ENCODE results near the gene PALM.
A peak's percentile ranks its signal among the peaks of the same experiment; 100 is the strongest.
"Not testable (repeated sequence)": the region's sequence is repeated elsewhere in the genome, so short reads cannot be mapped to it uniquely, and the experiment has no call there.

Gene PALM

GRCh38 chr19:690203-690602, 18.5 kb upstream of the PALM start:
- H3K36me3 ChIP-seq (ENCODE audit: control insufficient read depth, insufficient read depth, low read length): no peaks in the 10 kb centered on the region; the same call in 1 of the 2 replicates
- H3K9me3 ChIP-seq (ENCODE audit: control insufficient read depth, insufficient read depth, low read length): no peaks in the 10 kb centered on the region
- DNase-seq (ENCODE audit: low read depth, low spot score): no peak
- no CpG with 5 or more reads among the region's 18 CpGs for WGBS (ENCODE audit: insufficient coverage, insufficient read length)
- no peak overlapping the region for H3K4me3 ChIP-seq (ENCODE audit: low read length)
- no peaks in the 10 kb centered on the region for H3K27me3 ChIP-seq (ENCODE audit: control insufficient read depth, insufficient read depth, low read length)
- no peak overlapping the region for H3K27ac ChIP-seq (ENCODE audit: low read length)
- H3K4me1 ChIP-seq (ENCODE audit: control insufficient read depth, insufficient read depth, low read length): 0 out of 2 replicates have a peak, but pooled peaks cover under 1% of the 10 kb centered on the region

GRCh38 chr19:694481-695351, 14.0 kb upstream of the PALM start:
- no peak overlapping the region for H3K27ac ChIP-seq (ENCODE audit: low read length)
- no peaks in the 10 kb centered on the region for H3K4me1 ChIP-seq (ENCODE audit: control insufficient read depth, insufficient read depth, low read length)
- no peaks in the 10 kb centered on the region for H3K36me3 ChIP-seq (ENCODE audit: control insufficient read depth, insufficient read depth, low read length)
- H3K27me3 ChIP-seq (ENCODE audit: control insufficient read depth, insufficient read depth, low read length): no peaks in the 10 kb centered on the region
- no peaks in the 10 kb centered on the region for H3K9me3 ChIP-seq (ENCODE audit: control insufficient read depth, insufficient read depth, low read length)
- H3K4me3 ChIP-seq (ENCODE audit: low read length): no peak overlapping the region
- DNase-seq (ENCODE audit: low read depth, low spot score): no peak
- WGBS (ENCODE audit: insufficient coverage, insufficient read length): no CpG with 5 or more reads among the region's 41 CpGs

- H3K27me3 ChIP-seq (ENCODE audit: control insufficient read depth, insufficient read depth, low read length): no peaks in the 10 kb centered on the region
- no peak within 1 kb of the TSS for H3K27ac ChIP-seq (ENCODE audit: low read length)
- no peak for DNase-seq (ENCODE audit: low read depth, low spot score)
- H3K9me3 ChIP-seq (ENCODE audit: control insufficient read depth, insufficient read depth, low read length): no peaks in the 10 kb centered on the region
- no CpG with 5 or more reads among the region's 31 CpGs for WGBS (ENCODE audit: insufficient coverage, insufficient read length)
- no peaks in the 10 kb centered on the region for H3K36me3 ChIP-seq (ENCODE audit: control insufficient read depth, insufficient read depth, low read length)
- no peaks in the 10 kb centered on the region for H3K4me1 ChIP-seq (ENCODE audit: control insufficient read depth, insufficient read depth, low read length)
- H3K4me3 ChIP-seq (ENCODE audit: low read length): no peak within 1 kb of the TSS
Observed at GRCh38 chr19:695352-695949, 13.3 kb upstream of the PALM start, which contains the start of gene PRSS57. Gene PRSS57 (minus strand): TSS chr19:695452. CDS start chr19:695430, 22 bp downstream.

- WGBS (ENCODE audit: insufficient coverage, insufficient read length): no CpG with 5 or more reads among the region's 15 CpGs
- H3K27ac ChIP-seq (ENCODE audit: low read length): not testable (repeated sequence)
Observed at GRCh38 chr19:698529-698928, 10.2 kb upstream of the PALM start.

GRCh38 chr19:699885-700284, 8.8 kb upstream of the PALM start:
- H3K4me1 ChIP-seq (ENCODE audit: control insufficient read depth, insufficient read depth, low read length); H3K9me3 ChIP-seq (ENCODE audit: control insufficient read depth, insufficient read depth, low read length); H3K27me3 ChIP-seq (ENCODE audit: control insufficient read depth, insufficient read depth, low read length); H3K27ac ChIP-seq (ENCODE audit: low read length); H3K36me3 ChIP-seq (ENCODE audit: control insufficient read depth, insufficient read depth, low read length); H3K4me3 ChIP-seq (ENCODE audit: low read length); DNase-seq (ENCODE audit: low read depth, low spot score): not testable (repeated sequence)
- no CpG with 5 or more reads among the region's 14 CpGs for WGBS (ENCODE audit: insufficient coverage, insufficient read length)

More at GRCh38 chr19:698529-698928, 10.2 kb upstream of the PALM start:
- not testable (repeated sequence) for H3K9me3 ChIP-seq (ENCODE audit: control insufficient read depth, insufficient read depth, low read length); H3K27me3 ChIP-seq (ENCODE audit: control insufficient read depth, insufficient read depth, low read length); H3K4me3 ChIP-seq (ENCODE audit: low read length); H3K36me3 ChIP-seq (ENCODE audit: control insufficient read depth, insufficient read depth, low read length); H3K4me1 ChIP-seq (ENCODE audit: control insufficient read depth, insufficient read depth, low read length); DNase-seq (ENCODE audit: low read depth, low spot score)

- DNase-seq (ENCODE audit: low read depth, low spot score); H3K27ac ChIP-seq (ENCODE audit: low read length): not testable (repeated sequence)
- WGBS (ENCODE audit: insufficient coverage, insufficient read length): no CpG with 5 or more reads among the region's 6 CpGs
Observed at GRCh38 chr19:702847-703246, 5.9 kb upstream of the PALM start.

GRCh38 chr19:703329-703650, 5.4 kb upstream of the PALM start:
- H3K9me3 ChIP-seq (ENCODE audit: control insufficient read depth, insufficient read depth, low read length): no peaks in the 10 kb centered on the region
- no peak overlapping the region; the same call in 1 of the 2 replicates for H3K4me3 ChIP-seq (ENCODE audit: low read length)
- no peaks in the 10 kb centered on the region for H3K4me1 ChIP-seq (ENCODE audit: control insufficient read depth, insufficient read depth, low read length)
- H3K36me3 ChIP-seq (ENCODE audit: control insufficient read depth, insufficient read depth, low read length): no peaks in the 10 kb centered on the region
- H3K27me3 ChIP-seq (ENCODE audit: control insufficient read depth, insufficient read depth, low read length): no peaks in the 10 kb centered on the region
- H3K27ac ChIP-seq (ENCODE audit: low read length): no peak overlapping the region
- no CpG with 5 or more reads among the region's 4 CpGs for whole genome bisulfite sequencing (ENCODE audit: insufficient coverage, insufficient read length)
- no peak for DNase-seq (ENCODE audit: low read depth, low spot score)

More at GRCh38 chr19:702847-703246, 5.9 kb upstream of the PALM start:
- not testable (repeated sequence) for H3K9me3 ChIP-seq (ENCODE audit: control insufficient read depth, insufficient read depth, low read length); H3K4me1 ChIP-seq (ENCODE audit: control insufficient read depth, insufficient read depth, low read length); H3K36me3 ChIP-seq (ENCODE audit: control insufficient read depth, insufficient read depth, low read length); H3K4me3 ChIP-seq (ENCODE audit: low read length); H3K27me3 ChIP-seq (ENCODE audit: control insufficient read depth, insufficient read depth, low read length)

- WGBS (ENCODE audit: insufficient coverage, insufficient read length): no CpG with 5 or more reads among the region's 50 CpGs
- H3K36me3 ChIP-seq (ENCODE audit: control insufficient read depth, insufficient read depth, low read length): no peaks in the 10 kb centered on the region
- no peak overlapping the region for H3K27ac ChIP-seq (ENCODE audit: low read length)
- H3K9me3 ChIP-seq (ENCODE audit: control insufficient read depth, insufficient read depth, low read length): no peaks in the 10 kb centered on the region
- DNase-seq (ENCODE audit: low read depth, low spot score): peak; percentile 75
- no peaks in the 10 kb centered on the region for H3K27me3 ChIP-seq (ENCODE audit: control insufficient read depth, insufficient read depth, low read length)
- peak overlapping the region; percentile 4; the same call in 1 of the 2 replicates for H3K4me3 ChIP-seq (ENCODE audit: low read length)
- H3K4me1 ChIP-seq (ENCODE audit: control insufficient read depth, insufficient read depth, low read length): no peaks in the 10 kb centered on the region
Observed at GRCh38 chr19:703651-704446, 4.9 kb upstream of the PALM start.

- Histone ChIP-seq H3K4me1 (ENCODE audit: control insufficient read depth, insufficient read depth, low read length) (no peaks in the 10 kb centered on the region), H3K36me3 (ENCODE audit: control insufficient read depth, insufficient read depth, low read length) (no peaks in the 10 kb centered on the region), H3K4me3 (ENCODE audit: low read length) (peak overlapping the region; percentile 4; the same call in 1 of the 2 replicates), H3K27me3 (ENCODE audit: control insufficient read depth, insufficient read depth, low read length) (no peaks in the 10 kb centered on the region), H3K9me3 (ENCODE audit: control insufficient read depth, insufficient read depth, low read length) (no peaks in the 10 kb centered on the region), H3K27ac (ENCODE audit: low read length) (no peak overlapping the region)
- no CpG with 5 or more reads among the region's 14 CpGs for WGBS (ENCODE audit: insufficient coverage, insufficient read length)
- DNase-seq (ENCODE audit: low read depth, low spot score): no peak
Observed at GRCh38 chr19:704447-704741, 4.3 kb upstream of the PALM start.

GRCh38 chr19:709196-709964, 645 bp downstream of the PALM start:
- H3K9me3 ChIP-seq (ENCODE audit: control insufficient read depth, insufficient read depth, low read length): no peaks in the 10 kb centered on the region
- peaks cover 2% of the 10 kb centered on the region; the same call in 1 of the 2 replicates for H3K4me1 ChIP-seq (ENCODE audit: control insufficient read depth, insufficient read depth, low read length)
- WGBS (ENCODE audit: insufficient coverage, insufficient read length): no CpG with 5 or more reads among the region's 78 CpGs
- H3K4me3 ChIP-seq (ENCODE audit: low read length): peak overlapping the region; percentile 60; the same call in 1 of the 2 replicates
- no peak overlapping the region for H3K27ac ChIP-seq (ENCODE audit: low read length)
- no peak for DNase-seq (ENCODE audit: low read depth, low spot score)
- no peaks in the 10 kb centered on the region for H3K36me3 ChIP-seq (ENCODE audit: control insufficient read depth, insufficient read depth, low read length)
- H3K27me3 ChIP-seq (ENCODE audit: control insufficient read depth, insufficient read depth, low read length): no peaks in the 10 kb centered on the region
